8988T (cell line): Measurements from ENCODE around the gene FAAP20.

Experiments
- DNase-seq: peaks from one replicate; pipeline ENCODE4 v3.0.0; 2011

FAAP20 gene

DNA sequence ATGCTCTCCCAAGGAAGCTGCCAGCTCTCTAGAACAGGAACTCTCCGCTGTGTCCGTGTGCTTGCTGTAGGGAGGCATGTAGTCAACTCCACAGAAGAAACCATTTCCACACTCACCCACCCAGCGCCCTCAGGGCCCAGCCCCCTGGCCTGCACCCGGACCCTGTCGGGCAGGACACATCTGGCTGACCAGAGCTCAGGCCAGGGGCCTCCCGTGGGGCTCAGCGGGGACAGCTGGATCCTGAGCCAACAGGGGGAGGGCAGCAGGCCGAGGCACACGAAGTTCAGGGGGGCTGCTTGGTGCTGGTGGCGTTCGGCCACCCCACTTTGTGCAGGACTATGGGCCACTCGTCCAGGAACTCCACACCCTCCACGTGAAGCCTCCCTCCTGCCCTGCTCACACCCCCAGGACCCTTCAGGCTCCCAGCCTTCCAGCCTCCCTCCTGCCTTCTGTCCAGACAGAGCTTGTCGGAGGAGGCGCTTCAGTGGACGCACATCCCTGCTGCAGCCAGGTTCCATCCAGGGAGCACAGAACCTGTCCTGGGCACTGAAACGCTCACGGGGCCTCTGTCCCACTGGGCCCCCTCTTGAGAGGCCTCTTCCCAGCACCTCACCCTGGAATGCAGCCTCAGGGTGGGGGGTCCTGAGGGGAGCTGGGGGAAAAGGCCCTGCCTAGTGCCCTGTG lies 15.0 kb upstream of the FAAP20 start:
- no peak for DNase-seq

DNA sequence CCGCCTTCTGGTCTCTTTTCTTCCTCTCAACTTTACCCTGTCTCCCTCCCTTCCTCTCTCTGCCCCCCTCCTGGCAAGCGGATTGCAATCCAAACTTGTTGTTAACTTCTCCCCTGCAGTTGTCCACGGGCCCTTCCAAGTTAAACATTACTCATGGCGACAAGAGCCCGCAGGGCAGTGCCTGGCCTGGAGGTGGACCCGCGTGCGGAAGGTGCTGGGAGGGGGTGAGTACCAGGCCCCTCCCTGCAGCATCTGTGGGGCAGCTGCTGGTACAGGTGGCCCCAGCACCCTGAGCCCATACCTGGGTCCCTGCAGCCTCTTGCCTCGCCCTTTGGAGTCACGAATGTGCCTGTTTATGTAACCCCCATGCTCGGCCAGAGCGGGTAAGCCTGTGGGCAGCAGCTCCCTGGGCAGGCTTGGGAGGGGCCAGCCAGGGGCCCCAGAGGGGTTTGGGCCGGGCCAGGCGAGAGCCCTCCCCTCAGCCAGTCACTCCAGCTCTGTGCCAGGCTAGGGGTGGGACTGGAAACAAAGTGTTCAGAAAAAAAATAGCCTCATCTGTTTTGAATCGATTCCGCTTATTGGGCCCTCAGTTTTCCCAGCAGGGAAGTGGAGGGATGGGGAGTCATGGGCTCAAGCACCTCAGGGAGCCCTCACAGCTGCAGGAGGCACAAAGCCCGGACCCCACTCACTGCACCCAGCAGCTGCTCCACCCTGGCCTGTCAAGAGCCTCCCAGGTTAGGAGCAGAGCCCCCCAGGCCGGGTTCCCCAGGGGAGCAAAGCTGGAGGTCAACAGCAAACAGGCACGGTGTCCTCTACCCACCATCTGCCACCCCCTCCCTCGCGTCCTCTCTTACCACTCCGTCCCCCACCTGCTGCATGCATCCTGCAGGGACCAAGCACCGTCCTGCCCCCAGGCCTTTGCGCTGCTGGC lies 14.0 kb upstream of the FAAP20 start:
- DNase-seq, result no peak

DNA sequence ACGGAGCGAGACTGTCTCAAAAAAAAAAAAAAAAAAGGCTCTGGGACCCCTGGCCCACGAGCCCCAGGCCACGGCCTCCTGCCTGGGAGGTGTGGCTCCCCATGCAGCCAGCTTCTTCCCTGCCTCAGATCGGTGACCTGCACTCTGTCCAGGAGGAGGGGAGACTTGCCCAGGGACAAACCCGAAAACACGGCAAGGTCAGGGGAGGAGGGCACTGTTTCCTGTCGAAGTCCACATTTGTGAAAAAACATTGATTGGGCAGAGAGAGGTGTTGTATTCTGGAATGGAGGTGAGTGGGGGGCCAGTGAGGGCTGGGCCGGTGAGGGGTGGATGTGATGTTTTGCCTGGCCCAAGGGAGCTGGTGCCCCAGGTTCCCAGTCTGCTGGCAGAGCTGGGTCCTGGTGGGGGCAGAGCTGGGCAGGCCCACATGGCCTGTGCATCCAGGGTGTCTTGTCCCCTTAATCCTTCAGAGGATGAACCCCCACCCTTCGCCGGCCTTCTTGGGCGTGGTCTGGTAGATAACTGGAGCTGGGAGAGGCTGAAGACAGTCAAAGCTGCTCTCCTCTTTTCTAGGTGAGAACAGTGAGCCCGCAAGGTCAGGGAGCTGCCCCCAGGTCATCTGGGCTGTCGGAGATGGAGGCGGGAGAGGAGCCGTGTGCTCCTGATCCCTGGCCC lies 12.4 kb upstream of the FAAP20 start:
- DNase-seq, result no peak

DNA sequence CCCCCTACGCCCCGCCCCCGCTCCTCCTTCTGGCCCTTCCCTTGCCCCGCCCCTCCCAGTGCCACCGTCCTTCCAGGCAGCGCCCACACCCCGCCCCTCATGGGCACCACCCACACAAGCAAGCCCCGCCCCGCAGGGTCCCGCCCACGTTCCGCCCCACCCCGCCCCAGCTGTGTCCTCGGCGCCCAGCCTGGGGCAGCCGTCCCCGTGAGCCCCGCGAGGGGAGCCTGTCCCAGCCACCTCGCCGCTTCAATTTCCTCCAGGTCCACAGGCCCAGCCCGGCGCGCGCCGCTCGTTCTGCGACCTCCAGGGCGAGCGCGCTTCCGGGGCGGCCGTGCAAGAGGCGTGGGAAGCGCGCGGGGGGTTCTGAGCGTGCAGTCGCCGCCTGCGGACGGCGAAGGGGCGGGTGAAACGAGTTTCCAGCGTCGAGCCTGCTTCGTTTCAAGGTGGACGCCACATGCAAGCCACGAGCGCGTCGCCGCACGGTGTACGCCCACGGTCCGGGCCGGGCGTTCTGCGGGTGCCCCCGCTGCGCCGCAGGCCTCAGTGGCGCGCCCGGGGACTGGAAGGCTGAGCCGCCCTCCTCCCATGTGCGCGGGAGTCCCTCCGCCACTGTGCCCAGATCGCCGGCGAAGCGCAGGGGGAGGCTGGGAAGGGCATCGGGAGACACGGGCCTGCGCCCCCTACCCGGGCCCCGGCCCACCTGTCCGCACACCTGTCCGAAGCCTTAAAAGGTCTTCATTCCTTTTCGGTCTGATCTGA lies 10.8 kb upstream of the FAAP20 start:
- DNase-seq, result peak; percentile 86

DNA sequence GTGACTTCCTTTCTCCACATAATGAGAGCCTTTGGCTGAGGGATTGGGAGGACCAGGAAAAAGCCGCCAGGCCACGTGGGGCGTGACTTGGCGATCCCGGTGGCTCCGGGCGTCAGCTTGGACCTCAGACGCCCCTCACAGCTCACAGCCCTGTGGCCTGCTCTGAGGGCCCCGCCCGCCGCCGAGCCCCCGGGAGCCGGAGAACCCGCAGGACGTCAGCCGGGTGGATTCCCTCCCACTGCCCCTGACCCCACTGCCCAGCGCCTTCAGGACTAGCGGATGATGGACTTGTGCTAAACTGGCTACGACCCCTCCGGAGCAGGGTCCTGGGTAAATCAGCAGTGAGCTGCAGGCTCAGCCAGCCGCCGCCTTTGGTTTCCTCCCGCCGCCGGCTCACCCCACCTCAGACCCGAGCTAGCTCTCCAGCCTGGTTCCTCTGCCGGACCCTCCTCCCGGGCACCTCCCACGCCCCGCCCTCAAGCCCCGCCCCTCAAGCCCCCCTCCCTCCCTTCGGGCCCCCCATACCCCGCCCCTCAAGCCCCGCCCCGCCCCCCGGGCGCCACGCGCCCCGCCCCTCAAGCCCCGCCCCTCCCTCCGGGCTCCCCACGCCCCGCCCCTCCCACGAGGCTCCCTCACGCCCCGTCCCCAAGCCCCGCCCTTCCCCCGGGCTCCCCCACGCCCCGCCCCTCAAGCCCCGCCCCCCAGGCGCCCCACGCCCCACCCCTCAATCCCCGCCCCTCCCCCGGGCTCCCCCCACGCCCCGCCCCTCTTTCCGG lies 10.0 kb upstream of the FAAP20 start:
- peak; percentile 81 for DNase-seq

DNA sequence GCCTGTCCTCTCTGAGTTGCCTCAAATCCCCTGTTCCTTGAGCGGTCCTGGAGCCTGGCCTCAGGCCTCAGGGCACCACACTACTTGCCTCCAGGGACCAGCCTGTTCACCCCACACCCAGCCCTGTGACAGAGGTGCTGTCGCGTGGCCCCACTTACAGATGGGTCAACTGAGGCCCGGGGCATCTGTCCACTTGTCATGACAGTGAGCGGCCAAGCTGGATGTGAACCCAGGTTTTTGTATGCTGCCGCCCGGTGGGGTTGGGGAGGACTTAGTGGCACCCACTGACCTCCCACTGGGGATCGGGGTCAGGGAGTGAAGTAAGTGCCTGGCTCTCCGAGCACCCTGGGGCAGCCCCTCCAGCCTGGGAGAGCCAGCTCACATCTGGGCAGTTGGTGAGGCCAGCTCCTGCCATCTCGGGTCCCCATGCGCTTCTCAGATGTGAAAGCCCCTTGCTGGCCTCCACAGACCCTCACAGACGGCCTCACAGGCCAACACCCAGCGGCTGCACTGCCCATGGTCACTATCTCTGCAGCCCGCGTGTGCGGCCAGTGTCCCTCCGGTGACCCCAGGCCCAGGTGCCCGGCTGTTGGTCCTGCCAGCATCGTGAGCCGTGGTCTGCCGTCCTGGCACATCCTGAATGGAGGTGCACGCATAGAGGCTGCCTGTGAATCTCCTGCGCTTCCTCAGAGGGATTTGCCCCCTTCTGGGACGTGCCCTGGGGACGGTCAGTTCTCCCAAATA lies 9.3 kb upstream of the FAAP20 start:
- DNase-seq, result no peak

DNA sequence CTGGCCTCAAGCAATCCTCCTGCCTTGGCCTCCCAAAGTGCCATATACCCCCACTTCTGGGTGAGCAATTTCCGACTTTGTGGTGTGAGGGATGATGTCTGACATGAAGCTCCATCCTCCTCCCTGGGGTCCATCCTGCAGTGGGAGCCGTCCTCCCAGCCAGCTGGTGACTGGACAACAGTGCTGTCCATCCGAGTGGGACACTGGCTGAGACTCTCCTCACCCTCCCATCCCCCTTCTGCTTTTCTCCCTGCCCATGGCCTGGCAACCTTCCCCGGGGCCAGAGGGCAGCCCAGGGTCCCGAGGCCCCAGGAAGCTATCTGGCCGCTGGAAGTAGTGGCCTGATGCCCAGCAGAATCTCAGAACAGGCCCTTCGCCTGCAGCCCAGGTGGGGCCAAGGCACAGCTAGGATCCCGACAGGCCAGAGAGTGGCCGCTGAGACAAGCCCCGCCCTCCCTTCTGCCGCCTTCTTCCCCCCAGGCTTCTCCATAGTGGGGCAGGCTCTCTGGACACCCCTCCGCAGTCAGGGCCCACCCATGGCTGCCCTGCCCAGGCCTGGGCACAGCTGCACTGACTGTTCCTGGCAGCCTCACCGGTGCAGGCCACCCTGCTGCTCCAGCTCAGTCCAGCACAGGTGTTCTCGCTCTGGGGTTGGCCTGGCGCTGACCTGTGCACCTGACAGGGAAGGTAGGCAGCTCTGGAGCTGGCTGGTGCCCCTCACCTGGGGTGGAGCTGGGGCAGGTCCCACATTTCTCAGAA lies 8.4 kb upstream of the FAAP20 start:
- DNase-seq, result no peak

DNA sequence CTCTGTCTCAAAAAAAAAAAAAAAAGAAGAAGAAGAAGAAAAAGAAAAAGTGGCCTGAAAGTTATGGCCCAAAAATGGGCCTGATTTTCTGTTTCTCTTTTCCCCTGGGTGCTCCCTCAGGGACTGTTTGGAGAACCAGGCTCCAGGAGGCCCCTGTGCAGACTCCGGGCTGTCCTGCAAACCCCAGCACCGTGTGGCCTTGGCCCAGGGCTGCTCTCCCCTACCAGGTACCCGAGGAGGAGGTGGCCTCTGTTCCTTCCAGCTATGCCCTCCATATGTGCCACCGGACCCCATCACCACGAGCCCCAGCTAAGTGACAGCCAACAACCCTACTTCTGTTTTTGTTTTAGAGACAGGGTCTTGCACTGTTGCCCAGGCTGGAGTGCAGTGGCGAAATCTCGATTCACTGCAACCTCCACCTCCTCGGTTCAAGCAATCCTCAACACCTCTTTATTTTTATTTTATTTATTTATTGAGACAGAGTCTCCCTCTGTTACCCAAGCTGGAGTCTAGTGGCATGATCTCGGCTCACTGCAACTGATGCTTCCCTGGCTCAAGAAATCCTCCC lies 7.5 kb upstream of the FAAP20 start:
- no peak for DNase-seq

DNA sequence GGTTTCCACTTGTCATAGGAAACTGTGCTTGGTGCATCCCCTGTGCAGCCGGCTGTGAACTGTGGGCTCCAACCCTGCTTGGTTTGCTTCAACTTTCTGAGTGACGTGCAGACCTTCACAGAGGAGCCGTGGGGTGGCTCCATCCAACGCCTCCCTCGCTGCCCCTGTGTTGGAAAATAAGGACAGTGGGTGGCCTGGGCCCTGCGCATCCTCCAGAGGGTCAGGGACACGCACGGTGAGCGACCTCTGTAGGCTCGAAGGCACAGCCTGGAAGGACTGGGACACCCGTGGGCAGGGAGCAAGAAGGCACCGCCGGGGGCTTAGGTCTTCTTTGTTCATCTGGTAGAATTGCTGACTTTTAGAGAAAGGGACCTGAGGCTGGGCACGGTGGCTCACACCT lies 6.5 kb upstream of the FAAP20 start:
- DNase-seq, result no peak

DNA sequence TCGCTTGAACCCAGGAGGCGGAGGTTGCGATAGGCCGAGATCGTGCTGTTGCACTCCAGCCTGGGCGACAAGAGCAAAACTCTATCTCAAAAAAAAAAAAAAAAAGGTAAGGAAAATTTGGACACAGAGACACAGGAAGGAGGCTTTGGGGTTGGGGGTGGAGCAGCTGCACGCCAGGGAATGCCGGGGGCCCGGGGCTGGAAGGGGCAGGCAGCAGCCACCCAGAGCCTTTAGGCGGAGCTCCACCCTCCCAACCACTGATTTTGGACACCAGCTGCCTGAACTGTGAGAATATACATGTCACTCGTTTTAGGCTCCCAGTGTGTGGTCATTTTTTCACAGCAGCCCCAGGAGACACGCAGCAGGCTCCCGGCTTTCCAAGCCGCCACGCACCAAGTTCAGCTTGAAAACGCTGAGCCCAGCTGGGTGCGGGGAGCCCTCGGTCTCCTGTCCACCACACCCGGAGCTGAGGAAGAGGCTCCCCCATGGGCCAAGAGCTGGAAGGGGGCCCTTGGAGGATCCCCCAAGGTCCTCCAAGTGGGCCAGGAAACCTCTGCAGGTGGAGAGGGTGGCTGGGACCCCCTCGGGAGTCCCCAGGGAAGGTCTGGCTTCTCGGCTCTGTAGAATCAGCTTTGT lies 5.9 kb upstream of the FAAP20 start:
- no peak for DNase-seq

DNA sequence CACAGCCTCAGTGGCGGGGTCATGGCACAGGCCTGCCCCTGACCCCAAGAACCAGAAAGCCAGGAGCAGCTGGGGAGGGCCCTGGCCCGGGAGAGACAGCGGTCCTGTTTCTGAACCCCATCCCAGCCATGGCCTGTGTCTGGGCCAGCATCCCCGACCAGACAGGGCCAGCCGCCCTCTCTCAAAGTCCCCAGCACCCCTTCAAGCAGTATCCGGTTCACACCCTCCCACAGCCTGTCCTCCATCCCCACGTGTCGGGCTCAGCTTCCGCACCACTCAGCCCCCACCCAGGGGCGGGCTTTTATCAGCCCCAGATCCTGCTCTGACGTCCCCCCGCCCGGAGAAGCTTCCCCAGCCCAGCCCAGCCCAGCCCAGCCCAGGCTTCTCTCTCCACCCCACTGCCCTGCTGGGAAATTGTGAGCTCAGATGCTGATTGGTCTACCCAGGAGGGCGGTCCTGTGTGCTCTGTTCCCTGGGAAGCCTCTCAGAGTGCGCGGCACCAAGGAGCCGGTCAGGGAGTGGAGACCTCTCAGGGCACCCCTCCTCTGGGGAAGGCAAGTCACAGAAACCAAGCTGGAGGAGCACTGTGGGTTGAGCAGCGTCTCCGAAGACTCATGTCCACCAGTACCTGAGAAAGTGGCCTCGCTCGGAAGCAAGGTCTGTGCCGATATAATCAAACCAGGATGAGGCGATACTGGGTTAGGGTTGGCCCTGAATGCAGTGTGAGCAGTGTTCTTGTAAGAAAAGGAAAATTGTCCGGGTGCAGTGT lies 4.7 kb upstream of the FAAP20 start:
- DNase-seq, result peak; percentile 82

DNA sequence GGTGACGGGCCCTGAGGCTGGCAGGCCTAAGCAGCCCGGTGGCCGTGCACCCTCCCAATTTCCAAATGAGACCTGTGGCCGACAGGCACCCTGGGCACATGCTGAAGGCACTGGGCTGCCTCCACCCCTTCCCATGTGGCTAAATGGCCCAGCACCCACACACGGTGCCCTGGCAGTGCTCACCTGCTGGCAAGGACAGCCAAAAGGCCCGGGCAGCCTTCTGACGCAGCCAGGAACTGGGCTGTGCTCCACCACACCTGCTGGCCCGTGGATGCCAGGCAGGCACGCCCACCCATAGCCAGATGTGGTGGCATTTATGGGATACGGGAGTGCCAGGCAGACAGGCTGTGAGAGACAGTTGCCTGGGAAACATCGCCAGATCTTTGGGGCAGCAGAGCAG lies 4.0 kb upstream of the FAAP20 start:
- DNase-seq, result no peak

DNA sequence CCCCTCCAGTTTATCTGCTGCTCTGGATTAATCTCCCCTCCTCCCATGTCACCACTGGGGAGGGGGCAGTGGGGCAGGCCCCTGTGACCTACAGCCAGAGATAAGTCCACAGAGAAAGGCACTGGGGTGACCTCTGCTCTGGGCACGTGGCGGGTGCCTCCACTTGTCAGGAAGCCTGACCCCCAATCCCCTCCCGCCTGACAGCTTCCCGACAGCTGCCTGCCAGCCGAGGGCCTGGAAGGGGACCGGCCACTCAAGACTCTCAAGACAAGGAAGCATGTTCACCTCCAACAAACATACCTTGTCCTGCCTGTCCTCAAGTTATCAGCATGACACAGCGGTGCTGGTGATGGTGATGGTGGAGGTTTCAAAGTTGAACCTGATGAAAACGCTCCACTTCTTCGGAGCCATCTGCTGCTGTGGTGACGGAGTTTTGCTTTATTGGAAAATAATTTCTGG lies 3.2 kb upstream of the FAAP20 start:
- DNase-seq, result no peak

DNA sequence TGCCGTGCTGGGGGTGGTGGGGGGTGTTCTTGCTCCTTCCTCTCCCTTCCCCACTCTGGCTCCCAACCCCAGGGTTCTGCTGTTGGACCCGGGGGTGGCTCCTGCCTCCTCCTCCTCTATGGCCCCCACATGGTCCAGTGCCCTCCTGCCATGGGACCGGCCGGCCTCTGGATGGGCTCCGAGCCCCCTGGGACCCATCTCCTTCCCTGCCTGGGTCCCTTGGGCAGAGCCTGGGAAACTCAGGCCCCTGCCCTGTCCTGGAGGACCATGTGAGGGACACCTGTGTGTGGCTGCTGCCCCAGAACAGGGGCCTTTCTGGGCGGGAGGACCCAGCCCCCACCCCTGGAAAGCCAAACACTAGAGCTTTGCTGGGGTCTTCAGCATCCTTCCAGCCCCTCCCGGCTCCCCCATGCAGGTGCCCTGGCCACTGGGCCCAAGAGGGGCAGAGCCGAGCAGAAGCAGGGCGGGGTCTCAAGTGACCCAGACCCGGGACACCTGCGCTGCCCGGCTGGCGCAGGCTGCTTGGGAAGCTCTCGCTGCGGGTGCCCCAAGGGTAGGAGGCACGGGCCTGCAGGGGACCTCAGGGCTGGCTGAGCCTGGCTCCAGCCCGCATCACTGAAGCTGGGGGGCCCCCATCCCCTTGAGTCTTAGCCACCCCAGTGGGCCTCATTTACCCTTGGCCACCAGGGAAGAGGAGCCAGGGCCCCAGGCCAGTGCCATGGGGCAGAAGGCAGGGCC lies 2.5 kb upstream of the FAAP20 start:
- DNase-seq, result no peak

DNA sequence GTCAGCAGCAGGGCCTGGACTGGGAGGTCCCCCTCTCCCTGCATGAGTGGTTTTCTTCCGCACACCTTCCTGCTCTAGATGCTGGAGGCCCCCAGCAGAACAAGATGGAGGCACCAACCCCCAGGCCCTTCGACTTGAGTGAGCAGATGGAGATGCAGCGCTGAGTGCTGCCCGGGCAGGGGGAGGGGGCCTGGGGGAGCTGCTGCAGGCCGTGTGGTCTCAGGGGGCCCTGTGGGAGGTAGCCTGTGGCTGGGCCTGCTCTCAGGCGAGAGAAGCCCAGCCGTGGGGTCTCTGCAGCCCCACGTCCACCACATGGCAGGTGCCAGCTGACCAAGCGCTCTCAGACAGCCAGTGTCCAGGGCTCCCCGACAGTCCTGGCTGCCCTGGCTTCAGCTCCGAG lies 1.2 kb upstream of the FAAP20 start:
- no peak for DNase-seq

DNA sequence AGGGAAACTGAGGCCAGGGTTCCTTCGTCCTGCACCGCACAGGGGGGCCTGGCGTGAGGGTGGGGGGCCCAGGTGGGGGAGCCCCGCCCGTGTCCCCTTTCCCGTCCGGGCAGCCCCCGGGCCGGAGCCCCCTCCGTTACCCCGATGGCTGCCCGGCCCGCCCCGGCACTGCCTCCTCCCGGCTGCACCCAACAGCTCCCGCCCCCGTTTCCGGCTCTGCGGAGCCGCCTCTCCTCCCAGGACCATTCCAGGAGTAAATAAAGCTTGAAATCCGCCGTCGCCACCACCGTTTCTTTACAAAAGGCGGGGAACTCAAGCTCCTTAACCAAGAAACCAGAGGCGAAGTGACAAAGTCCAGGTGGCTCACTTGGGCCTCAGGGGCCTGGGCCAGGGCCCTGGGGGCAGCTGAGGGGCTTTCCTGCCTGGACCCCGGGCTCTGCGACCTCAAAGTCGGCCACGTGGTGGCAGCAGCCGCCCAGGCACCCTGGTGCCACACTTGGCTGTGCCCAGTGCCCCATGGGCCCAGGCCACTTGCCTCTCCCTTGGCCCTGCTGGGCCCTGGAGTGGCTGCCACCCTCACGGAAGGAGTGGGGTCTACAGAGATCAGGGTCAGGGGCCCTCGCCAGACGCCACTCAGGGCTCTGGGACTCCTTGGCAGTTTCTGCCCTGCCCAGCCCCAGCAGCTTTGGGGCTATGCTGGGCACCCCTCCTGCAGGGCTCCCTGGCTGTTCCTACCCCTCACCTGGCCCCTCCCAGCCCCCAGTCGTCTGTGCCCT lies 514 bp upstream of the FAAP20 start:
- DNase-seq, result peak; percentile 96
